NCI-H2107 treated with DMSO at 0.1 percent for 48 hours (cell line): ENCODE data around the gene PPP1R15B.

Experiments used
- DNase-seq: peaks from one replicate; lab custom pipeline; 2025; ENCODE audit not compliant: unreplicated experiment; lab: John Stamatoyannopoulos, UW

The PPP1R15B gene

GRCh38 chr1:204411451-204412204 is at the start of gene PPP1R15B:
Gene PPP1R15B (minus strand): TSS chr1:204411817. CDS start chr1:204411411, 406 bp downstream.
- peak; percentile 98 for DNase-seq

GRCh38 chr1:204460346-204460745 is 48.7 kb upstream of the PPP1R15B start:
- DNase-seq: no peak

GRCh38 chr1:204459706-204460105 is 48.1 kb upstream of the PPP1R15B start:
- DNase-seq: no peak

GRCh38 chr1:204457666-204458065 is 46.0 kb upstream of the PPP1R15B start:
- no peak for DNase-seq

- DNase-seq: no peak
Measured at GRCh38 chr1:204456826-204457442, 45.3 kb upstream of the PPP1R15B start.

GRCh38 chr1:204455831-204456145 is 44.2 kb upstream of the PPP1R15B start:
- DNase-seq: no peak

GRCh38 chr1:204455063-204455830 is 43.6 kb upstream of the PPP1R15B start:
- DNase-seq: no peak

- DNase-seq: no peak
Measured at GRCh38 chr1:204454476-204454875, 42.9 kb upstream of the PPP1R15B start.

GRCh38 chr1:204453141-204453772 is 41.6 kb upstream of the PPP1R15B start:
- no peak for DNase-seq

GRCh38 chr1:204451352-204452124 is 39.9 kb upstream of the PPP1R15B start:
- DNase-seq: no peak

GRCh38 chr1:204450461-204451257 is 39.0 kb upstream of the PPP1R15B start:
- no peak for DNase-seq

- DNase-seq: no peak
Measured at GRCh38 chr1:204449678-204450280, 38.2 kb upstream of the PPP1R15B start.

GRCh38 chr1:204448991-204449677 is 37.5 kb upstream of the PPP1R15B start:
- no peak for DNase-seq

GRCh38 chr1:204448344-204448964 is 36.8 kb upstream of the PPP1R15B start:
- no peak for DNase-seq

GRCh38 chr1:204447736-204448135 is 36.1 kb upstream of the PPP1R15B start:
- DNase-seq: no peak

- no peak for DNase-seq
Measured at GRCh38 chr1:204447190-204447589, 35.6 kb upstream of the PPP1R15B start.

- DNase-seq: peak; percentile 99
Measured at GRCh38 chr1:204446413-204447111, 34.9 kb upstream of the PPP1R15B start.

- peak; percentile 34 for DNase-seq
Measured at GRCh38 chr1:204445860-204446412, 34.3 kb upstream of the PPP1R15B start.
